HG02798 (cell line): ENCODE results near the gene MIER2.

Experiments
- ATAC-seq: cut with Tn5 transposase; IDR thresholded peaks from one replicate; pipeline ENCODE4 v1.9.1; 2021; ENCODE audit warnings: mild to moderate bottlenecking; ENCODE audit not compliant: unreplicated experiment, poor library complexity

Gene MIER2

DNA sequence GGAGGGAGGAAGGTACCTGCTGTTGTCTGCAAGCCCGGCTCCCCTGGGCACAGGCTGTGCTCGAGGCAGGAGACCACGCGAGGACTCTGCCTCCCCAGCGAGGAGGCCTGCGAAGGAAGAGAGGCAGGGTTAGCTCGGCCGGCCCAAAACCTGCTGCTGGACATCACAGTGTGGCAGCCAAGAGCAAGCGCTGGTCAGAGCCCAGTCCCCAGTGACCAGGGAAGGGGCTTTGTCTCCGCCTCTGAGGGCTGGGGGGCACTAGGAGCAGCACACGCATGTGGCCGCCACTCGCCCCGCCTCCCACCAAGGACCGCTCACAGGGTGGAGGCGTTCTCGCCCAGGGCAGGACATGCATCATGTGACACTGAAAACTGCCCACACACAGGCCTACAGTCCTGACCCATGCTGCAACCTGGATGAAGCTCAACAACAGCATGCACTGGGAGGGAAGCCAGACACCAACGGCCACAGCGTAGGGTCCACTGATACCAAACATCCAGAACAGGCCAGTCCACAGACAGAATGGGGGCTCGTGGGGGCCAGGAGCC, 8.5 kb downstream of the MIER2 start:
- ATAC-seq = no peak

DNA sequence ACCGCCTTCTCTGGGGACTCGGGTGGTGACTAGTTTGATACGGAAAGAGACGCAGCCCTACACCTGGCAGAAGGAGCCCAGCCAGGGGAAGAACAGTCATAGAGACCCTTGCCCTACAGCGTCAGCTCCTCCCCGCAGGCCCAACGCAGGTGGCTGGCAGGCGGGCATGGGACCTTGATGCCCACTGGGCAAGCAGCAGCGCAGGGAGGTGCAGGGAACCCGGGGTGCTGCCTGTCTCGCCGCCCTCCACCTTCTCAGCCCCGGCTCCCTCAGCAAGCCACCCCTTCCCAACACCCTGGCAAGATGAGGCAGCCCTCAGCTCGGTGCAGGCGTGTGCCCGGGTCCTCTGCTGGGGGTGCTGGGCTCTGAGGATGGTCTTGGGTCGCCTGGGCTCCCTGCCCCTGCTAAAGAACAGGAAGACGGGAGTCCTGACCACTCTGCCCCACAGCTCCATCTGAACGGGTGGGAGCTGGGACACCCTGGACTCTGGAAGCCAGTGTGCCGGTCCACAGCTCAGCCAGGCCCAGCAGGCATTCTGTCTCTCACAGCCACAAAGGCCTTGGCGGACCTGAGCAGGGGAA, 9.0 kb downstream of the MIER2 start:
- no peak for ATAC-seq

DNA sequence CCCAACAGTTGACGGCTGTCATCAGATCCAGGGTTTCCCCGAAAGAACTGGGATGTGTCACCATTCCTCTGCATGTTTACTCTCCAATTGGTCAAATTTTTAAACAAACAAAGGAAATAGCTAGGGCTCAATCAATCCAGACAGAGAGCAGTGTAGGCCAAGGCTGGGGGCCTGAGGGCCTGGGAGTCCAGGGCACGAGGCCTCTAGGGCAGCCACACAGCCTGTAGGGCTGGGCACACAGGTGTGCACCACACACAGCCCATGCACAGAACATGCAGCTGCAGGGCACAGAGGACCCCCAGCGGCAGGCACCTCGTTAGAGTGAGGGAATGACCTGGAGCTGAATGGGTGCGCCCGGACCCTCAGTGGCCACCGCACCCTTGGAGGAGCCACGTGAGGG, 9.5 kb downstream of the MIER2 start:
- ATAC-seq = no peak

DNA sequence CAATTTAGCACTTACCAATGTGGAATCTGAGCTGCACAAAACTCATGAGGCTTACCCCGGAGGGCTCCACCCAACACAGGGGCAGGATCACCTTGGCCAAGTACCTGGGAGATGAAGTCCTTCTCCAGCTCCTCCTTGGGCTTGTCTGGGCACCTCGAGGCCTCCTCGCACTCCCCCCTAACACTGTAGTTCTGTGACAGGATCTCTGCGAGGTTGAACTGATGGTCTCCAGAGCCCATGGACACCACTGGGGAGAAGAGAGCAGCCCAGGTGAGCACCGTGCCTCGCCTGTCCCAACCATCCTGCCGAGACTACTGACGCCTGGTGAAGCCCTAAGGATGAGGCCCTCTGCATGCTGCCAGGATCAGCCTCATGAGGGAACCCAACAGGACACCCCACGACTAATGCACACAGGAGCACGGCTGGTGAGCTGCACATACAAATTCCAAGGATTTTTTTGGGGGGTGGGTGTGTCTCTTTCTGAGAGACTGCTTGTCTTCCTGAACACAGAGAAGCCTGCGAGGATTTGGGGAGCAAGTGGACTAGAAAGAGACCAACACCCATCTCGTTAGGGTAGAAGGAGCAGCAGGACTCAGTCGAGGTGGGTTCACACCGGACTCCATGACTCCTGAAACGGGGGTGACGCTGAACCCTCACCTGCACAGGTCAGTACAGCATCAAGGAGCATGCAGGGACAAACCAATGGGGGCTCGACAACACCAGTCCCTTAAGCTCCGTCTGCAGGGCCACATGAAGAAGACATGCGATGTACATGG, 10.1 kb downstream of the MIER2 start:
- no peak for ATAC-seq

DNA sequence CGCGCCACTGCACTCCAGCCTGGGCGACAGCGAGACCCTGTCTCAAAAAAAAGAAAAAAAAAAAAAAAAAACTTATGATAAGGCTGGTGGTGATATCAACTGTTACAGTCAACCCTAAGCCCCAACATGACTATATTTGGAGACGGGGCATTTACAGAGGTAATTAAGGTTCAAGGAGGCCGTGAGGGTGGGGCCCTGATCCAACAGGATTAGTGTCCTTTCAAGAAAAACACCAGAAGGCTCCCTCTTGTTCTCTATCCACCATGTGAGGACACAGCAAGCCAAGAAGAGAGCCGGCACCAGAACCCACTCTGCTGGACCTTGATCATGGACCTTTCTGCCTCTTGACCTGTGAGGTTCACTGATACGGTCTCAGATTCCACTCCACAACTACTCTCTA, 14.1 kb downstream of the MIER2 start:
- ATAC-seq = no peak

DNA sequence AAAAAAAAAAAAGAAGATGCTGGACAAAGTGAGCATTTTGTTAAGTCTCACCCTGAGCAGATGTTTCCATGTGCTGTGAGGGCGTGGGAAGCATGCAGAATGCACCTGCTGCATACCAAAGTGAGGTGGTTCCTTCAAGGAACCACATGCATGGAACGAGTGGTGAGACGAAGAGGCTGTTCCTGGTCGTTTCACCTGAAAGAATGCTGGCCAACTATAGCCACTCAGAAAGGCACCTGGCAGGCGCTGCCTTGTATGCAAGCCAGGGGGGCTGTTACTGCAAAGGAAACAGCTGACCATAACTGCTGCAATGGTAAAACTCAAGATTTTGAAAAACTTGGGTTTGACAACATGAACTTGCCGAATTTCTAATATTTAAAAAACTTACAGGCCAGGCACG, 14.7 kb downstream of the MIER2 start:
- no peak for ATAC-seq

DNA sequence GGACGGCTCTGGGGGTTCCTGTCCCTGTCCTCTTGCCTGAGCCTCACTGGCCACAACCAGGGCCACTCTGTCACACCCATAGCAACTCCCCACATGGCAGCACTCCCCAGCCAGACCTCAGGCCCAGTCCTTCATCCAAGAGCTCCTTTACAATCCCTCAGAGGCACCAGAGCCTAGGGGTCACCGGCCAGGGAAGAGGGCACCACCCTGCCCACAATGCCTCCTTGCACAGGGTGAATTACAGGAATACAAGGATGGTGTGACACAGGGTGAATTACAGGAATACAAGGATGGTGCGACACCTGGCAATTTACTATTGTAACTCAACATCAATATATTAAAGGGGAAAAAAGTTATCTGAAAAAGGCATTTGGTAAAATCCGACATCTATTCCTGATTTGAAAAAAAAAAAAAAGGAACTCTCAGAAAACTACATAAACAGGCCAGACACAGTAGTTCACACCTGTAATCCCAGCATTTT, 16.5 kb downstream of the MIER2 start:
- ATAC-seq = no peak

DNA sequence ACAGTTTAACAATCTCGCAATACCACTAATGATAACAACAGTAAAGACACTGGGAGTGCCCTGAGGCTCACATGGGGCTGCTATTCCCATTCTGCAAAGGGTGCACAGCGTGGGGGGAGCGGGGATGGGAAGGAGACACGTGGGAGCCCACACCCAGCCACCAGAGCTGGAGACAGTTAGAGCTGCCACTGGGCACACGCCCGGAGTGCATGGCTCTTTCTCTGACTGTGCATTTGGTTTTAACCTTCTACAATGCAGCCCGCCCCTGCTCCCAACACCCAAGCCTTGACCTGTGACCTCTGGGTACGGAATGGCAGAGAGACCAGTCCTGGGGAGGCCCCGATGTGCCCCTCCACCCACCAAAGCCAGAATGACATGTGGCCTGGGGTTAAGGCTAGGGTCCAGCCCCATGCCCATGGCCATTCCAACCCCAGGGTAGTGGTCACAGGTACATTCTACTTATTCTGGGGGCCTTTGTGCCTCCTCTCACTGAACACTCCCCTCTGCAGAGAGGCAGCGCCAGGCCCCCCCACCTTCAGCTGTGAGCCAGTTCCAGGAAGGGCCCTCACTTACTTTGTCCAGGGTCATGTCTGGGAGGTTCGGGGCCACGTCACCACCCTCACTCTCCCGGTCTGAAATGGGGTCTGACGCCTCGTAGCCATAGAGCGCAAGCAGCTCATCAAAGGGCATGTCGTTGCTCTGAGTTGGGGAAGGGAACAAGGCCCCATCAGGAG, 17.1 kb downstream of the MIER2 start:
- no peak for ATAC-seq

DNA sequence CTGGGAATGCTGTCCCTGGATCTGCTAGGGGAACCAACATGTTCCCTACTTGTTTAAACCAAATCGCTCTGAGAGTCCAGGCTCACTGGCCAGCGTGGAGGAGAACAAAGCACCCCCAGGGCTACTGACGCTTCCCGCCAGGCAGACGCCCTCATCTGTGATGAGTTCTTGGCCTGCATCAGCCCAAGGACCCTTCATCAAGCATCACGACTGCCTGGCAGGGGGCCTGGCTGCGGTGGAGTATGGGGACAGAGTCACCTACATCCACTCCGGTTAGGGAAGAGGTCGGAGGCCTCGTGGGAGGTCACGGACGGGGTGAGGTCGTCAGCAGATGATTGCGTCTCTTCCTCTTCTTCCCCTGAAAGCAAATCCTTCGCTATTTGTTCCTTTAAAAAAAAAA, 17.7 kb downstream of the MIER2 start:
- no peak for ATAC-seq

DNA sequence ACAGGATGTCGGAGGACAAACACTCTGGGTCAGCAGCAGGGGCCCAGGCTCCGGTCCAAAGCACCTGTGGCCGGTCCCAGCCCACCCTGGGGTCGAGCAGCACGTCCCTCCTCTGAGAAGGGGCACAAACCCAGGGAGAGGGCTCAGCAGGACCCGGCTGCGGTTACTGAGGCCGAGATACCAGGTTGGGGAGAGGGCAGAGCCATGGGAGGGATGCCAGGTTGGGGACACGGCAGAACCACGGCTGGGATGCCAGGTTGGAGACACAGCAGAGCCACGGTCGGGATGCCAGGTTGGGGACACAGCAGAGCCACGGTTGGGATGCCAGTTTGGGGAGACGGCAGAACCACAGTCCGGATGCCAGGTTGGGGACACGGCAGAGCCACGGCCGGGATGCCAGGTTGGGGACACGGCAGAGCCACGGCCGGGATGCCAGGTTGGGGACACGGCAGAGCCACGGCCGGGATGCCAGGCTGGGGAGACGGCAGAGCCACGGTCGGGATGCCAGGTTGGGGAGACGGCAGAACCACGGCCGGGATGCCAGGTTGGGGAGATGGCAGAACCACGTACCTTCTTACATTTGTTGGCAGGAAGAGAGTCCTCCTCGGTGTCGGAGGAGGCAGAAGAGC, 18.5 kb downstream of the MIER2 start:
- no peak for ATAC-seq

DNA sequence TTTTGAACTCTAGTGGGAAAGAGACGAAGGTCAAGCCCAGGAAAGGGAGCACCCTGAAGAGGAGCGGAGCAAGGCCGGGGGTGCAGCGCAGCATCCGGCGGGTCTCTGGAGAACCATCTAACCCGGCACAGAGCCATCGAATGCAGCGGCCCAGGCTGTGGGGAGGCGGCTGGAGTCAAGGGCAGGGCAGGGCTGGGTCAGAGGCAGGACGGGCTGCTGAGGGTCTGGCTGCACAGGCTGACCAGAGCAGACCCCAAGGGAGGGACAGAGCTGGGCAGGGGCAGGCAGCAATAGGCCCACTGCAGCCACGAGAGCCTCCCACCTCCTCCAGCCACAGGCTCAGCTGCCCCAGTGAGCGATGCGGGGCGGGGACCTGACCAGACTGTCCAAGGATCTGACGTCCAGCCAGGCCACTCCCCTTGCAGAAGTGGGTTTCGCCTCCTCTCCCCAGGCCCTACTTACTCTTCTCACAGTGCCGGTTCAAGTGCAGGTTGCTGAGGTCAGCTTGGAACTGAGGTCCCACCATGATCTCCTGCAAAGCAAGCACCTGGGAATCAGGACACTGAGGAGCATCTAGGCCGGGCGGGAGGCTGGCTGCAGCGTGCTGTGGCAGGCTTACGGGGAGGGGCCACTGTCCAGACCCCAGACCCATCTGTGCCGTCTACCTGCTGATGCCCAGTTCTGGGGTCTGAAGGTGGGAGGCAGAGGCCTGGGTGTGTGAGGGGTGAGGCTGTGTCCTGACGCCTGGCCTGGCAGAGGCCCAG, 19.2 kb downstream of the MIER2 start:
- ATAC-seq = no peak

DNA sequence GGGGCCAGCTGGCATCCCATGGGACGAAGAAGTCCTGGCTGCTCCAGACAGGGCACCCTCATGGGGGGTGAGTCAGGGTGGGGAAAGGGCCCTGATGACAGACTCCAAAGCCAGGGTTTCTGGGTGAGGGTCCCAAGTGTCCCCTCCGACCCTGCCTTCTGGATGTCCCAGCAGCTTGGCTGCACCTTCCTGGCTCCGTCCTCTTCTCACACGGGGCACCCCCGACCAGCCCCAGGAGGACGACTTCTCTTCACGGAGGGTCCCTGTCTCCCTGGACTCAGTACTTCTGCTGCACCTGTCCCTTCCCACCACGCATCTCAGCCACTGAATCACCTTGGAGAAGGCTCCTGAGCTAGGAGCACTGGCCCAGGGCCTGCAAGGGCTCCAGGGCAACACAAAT, 19.9 kb downstream of the MIER2 start:
- no peak for ATAC-seq

DNA sequence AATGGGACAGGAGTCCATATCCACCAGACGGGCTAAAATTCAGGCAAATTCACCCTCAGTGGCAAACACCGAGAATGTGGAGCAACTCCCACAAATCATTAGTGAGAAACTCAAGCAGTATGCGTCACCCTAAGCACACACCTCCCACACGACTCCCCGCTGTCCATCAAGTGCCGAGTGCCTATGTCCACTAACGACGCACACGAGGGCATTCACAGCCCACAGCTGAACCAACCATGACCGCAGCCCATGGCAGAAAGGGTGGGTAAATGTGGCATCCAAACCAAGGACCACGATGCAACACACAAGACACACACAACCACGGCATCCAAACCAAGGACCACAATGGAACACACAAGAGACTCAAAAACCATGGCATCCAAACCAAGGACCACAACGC, 22.0 kb downstream of the MIER2 start:
- no peak for ATAC-seq

DNA sequence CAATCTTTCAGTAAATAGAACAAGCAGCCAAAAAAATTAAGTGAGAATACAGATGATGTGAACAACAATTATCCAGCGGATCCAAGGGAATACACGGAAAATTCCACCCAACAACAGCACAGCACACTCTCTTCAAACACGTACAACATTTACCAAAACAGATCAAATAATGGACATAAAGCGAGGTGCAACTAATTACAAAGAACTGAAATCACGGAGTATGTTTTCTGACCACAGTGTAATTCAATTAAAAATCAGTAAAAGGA, 26.2 kb downstream of the MIER2 start:
- ATAC-seq = no peak

DNA sequence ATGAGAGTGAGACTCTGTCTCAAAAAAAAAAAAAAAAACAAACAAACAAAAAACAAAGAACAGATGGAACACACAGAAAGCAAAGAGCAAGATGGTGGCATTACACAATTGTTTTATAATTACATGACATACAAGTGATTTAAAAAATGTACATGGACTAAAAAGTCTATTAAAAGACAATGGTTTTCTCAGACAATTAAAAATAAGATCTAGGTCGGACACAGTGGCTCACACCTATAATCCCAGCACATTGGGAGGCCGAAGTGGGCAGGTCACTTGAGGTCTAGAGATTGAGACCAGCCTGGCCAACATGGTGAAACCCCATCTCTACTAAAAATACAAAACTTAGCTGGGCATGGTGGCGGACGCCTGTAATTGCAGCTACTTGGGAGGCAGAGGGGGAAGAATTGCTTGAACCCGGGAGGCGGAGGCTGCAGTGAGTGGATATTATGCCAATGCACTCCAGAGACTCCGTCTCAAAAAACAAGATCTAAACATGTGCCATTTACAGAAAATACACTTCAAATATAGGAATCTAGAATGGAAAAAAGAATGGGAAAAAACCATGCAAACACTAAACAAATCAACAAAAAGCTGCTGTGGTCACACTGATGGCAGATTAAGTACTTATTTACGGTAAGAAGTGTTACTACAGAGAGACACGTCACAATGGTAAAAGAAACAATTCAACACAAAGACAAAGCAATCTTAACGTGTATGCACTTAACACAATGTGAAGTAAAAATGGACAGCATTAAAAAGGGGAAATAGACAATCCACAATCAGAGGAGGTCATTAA, 26.7 kb downstream of the MIER2 start:
- no peak for ATAC-seq

DNA sequence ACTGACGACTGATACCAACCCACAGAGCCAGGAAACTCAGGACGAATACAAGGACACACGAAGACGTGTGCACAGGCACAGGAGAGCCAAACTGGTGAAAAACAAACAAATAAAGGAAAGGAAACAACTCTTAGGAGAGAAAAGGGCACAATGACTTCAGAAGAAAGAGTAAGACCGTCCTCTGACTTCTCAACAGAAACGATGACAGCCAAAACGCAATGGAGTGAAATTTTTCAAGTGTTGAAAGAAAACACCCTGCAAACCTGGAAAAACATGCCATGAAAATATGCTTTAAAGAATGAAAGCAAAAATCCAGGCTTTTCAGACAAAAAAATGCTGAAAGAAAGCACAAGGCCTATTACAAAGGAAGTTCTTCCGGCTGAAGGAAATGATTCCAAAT, 28.8 kb downstream of the MIER2 start:
- no peak for ATAC-seq

DNA sequence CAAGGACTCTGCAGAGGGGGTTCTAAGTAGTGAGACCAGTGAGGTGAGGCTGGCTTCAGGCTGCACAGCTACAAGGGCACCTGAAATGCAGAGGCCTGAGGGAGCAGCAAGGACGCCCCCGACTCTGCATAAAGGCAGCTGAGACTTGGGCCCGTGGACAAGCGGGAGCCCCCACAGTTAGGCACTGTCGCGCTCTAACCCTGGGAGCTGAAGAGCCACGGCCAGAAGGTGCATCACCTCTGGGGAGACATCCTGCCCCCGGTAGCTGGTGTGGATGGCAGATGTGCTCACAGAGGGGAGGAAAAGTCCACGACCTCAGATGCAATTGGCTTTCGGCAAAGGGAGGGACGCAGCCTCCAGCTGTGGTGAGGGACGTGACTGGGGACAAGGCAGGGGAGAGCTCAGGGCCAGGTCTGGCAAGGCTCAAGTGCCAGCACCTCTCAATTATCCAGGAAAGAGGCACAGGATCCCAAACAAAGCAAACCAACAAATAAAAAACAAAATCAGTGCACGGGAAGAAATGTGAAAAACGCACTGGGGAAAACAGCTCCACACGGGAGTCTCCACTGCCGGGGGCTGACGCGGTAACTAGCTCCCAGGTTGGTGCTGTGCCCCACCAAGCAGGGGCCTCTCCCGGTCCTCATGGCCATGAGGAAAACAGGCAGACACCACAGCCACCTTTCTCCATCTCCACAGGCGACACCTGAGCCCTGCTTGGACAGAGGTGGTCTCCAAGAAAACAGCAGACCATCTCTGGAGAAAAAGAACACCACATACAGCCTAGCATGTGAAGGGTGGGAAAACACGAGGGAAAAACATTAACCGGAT, 30.4 kb downstream of the MIER2 start:
- no peak for ATAC-seq

DNA sequence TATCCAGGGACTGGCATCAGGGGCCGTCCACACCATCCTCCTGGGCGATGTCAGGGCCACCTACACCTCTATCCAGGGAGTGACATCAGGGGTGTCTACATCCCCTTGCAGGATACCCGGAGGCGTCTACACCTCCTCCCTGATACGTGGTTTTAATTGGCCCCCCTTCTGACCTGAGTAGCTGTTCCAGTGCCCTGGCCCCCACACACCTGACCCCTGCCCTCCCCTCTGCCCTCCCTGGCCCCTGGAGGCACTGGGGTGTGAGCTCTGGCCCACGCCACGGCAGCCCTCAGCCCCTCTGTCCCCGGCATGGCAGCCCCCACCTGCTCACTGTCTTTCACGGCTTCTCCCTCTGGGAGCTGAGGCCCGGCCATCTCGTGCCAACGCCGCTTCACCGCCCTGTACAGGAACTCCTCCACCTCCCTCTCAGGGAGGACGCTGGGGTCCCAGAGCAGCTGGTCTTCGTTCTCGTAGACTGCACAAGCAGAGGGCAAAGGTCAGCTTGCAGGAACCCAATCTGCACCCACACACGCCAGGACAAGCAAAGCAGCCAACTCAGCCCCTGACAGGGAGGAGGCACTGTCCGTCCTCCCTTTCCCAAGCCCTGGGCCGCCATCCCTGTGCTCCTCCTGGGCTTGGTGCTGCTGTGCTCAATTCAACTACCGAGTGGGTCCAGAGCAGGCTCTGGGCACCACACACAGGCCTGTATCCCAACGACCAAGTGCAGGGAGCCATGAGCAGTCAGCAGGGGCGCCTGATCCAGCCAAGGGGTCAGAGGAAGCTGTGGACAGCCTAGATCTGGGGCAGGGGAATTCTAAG, 31.2 kb downstream of the MIER2 start:
- no peak for ATAC-seq
